Embryonic facial prominence (tissue), 1 donor: Measurements from ENCODE around the gene OCSTAMP.

ENCODE experiments used
- DNase-seq: peaks from one replicate; pipeline ENCODE4 v3.0.0-alpha.2; 2016; ENCODE audit errors: extremely low spot score

Gene OCSTAMP, protein sequence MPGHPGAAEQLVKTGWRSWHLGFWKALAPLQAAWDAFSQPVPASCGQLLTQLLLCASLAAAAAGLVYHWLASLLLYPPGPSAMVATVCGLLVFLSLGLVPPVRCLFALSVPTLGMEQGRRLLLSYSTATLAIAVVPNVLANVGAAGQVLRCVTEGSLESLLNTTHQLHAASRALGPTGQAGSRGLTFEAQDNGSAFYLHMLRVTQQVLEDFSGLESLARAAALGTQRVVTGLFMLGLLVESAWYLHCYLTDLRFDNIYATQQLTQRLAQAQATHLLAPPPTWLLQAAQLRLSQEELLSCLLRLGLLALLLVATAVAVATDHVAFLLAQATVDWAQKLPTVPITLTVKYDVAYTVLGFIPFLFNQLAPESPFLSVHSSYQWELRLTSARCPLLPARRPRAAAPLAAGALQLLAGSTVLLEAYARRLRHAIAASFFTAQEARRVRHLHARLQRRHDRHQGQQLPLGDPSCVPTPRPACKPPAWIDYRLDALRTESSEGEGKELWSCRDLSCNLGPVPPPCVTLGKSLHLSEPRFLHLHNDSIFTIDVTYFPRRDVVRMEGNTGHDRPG

DNA sequence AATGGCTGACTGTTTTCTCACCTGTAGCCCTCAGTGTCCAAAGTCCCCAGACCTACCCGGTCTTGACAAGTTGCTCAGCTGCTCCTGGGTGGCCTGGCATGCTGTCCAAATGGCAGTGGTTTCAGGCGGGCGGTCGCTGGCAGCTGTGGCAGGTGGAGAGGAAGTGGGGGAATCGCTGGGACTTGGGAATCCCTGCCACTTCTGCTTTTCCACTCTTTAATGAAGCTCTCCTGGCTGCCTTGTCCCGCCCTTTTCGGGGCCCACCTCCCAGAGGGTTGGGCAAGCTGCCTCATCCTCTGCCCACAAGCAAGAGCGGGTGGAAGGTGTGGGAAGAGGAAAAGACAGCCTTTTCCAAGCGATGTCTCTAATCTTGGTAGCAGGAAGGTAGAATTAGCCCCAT lies at the start of gene OCSTAMP:
OCSTAMP (minus strand) TSS at position 194 of the 400 bp plus-strand sequence; CDS start at position 100, 94 bp downstream.
- DNase-seq, result no peak

DNA sequence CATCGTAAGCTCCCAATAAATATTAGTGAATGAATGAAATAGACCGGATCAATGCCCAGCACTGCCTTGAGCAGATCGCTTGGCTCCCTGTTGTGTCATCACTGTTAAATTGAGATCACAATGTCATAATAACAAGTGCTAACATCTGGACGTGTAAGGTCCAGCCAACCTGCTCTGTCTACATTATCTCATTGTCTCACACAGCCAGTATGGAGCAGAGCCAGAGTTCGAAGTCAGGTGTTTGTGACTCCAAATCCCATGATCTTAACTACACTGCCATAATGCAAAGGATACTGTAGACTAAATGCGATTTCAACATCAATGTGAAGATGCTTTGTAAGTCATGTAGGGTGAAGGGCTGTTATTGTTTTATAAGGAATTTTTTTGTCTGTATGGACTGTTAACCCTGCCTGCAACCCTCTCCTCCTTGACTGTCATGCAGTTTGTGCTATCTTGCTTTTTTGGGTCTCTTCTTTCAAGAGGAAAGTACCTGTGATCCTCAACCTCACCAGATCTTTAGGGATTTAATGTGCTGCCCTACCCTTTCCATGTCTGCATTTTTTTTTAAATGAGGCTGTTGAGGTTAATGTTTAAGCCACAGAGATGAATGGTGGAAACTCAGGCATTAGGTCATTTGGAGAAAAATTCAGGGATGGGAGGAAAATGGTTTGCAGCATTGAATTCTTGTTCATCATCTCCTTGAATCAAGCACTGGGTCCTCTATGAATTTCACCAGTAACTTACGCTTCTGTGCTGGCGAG lies 49.0 kb upstream of the OCSTAMP start:
- no peak for DNase-seq

DNA sequence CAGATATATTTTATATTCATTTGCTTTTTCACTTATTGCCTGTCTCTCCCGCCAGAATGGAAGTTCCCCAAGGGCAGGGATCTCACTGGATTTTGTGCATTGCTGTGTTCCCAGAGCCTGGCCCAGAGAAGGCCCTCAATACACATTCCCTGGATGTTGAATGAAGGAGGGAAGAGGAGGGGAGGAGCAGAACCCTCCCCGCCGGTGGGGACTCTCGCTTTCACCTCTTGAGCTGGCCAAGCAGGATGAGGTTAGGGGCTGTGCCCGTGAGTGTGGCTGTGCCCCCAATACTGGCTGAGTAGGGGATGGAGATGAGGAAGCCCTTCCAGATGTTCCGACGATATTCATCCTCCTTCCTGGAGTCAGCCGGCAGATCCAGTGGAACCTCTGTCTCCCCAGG lies 45.5 kb upstream of the OCSTAMP start:
- no peak for DNase-seq

GRCh38 chr20:46594725-46595124 lies 44.3 kb upstream of the OCSTAMP start:
- DNase-seq, result no peak

- no peak for DNase-seq
These were observed 42.3 kb upstream of the OCSTAMP start for GRCh38 chr20:46592580-46593362.

DNA sequence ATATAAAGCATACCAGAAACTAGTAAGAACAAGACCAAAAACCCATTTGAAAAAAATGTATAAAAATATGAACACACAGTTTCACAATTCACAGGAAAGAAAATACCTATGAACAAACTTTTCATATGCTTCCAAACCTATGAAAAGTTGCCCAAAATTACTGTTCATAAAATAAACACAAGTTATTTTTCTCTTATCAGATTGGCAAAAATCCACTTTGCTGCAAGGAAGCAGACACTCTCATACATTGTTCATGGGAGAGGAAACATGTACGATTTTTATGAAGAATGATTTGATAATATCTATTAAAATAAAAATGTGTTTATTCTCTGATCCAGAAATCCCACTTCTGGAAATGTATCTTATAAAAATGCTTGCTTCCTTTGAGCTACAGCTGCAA lies 40.0 kb upstream of the OCSTAMP start:
- no peak for DNase-seq

DNA sequence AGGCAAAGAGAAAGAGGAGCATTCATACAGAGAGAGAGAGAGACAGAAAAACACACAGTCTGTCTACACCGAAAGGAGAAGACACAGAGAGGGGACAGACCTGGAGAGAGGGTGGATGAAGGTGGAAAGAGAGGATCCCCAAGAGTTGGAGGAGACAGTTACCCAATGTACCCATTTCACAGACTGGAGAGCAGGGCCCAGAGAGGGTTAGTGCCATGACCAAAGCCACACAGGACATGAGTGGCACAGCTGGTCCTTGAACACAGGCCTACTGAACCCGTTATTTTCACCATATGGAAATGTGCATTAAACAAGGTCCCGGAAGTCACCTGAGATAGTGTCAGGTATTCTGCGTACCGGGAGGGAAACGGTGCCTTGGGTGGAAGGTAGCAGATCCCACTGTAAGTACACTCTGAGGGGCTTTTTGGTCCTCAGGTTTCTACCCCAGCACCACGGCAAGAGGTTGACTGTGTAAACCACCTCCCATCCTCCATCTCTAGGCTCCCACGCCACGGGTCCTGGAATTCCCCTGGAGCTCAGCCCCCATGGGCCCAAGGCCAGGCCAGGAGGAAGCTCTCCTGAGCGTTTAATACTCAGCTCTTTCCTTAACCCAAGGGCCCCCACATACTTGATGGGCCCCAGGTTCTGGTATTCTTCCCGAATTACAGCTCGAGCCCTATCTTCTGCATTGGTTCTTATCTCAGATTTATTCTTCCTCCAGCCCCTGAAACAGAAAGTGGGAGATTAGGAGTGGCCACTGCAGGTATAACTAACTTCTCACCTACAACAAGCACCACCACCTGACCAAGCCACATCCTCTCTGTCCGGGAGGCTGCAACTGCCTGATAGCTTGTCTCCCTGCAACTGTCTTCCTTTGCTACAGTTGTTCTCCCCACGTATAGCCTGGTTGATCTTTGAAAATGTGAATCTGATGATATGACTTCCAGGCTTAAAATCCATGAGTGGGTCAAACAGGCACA lies 38.4 kb upstream of the OCSTAMP start:
- DNase-seq, result no peak

DNA sequence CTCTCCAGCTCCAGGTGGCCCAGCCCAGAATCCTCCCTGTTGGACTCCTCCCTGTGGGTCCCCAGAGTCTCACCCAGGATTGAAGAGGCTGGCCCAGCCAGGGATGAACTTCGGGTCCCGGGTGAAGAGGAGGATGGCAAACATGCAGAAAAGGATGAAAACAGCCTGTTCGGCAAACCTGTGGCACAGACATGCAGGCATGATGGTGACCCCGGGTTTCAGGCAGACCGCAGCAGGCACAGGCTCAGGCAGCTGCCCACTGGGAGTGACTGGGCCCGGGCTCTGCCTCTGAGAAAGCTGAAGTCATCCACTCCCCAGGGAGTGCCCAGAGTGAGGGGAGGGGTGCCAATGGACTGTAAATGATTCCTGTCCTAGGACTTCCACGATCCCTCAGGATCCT lies 37.5 kb upstream of the OCSTAMP start:
- no peak for DNase-seq

GRCh38 chr20:46586724-46587123 lies 36.3 kb upstream of the OCSTAMP start:
- no peak for DNase-seq

DNA sequence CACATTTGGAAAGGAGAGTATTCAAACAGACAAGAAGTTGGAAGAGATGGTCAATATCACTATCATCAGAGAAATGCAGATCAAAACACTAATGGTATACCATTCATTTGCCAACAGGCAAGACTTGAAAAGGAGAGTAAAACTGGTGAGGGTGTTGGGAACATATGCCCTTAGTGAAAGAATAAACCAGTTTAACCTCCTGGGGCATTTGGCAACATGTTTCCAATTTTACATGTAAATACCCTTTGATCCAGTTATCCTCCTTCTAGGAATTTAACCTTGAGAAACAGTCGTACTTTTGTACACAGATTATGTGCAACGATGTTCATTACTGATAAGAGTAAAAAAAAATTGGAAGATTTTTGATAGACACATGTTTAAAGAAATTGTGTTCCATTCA lies 34.1 kb upstream of the OCSTAMP start:
- DNase-seq, result no peak

- no peak for DNase-seq
These were observed 33.2 kb upstream of the OCSTAMP start for GRCh38 chr20:46583411-46584214.

- DNase-seq, result no peak
These were observed 32.2 kb upstream of the OCSTAMP start for GRCh38 chr20:46582648-46583047.

- no peak for DNase-seq
These were observed 30.9 kb upstream of the OCSTAMP start for GRCh38 chr20:46581391-46581790.

GRCh38 chr20:46580613-46581205 lies 30.3 kb upstream of the OCSTAMP start:
- DNase-seq, result no peak

GRCh38 chr20:46578745-46579144 lies 28.3 kb upstream of the OCSTAMP start:
- no peak for DNase-seq

DNA sequence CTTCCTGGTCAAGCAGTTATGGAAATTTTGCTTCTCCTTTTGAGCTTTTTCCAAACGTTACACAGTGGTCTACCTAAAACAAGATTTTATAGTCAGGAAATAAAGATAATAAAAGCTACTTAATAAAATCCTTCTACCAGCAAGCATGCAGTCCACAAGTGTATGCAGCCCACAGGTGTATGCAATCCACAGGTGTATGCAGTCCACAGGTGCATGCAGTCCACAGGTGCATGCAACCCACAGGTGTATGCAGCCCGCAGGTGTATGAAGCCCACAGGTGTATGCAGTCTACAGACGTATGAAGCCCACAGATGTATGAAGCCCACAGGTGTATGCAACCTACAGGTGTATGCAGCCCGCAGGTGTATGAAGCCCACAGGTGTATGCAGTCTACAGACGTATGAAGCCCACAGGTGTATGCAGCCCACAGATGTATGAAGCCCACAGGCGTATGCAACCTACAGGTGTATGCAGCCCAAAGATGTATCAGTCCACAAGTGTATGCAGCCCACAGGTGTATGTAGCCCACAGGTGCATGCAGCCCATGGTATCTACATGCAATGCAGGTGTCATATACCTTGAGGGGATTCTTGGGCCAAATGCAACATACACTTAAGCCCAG lies 26.4 kb upstream of the OCSTAMP start:
- no peak for DNase-seq

- no peak for DNase-seq
These were observed 25.5 kb upstream of the OCSTAMP start for GRCh38 chr20:46575937-46576461.

DNA sequence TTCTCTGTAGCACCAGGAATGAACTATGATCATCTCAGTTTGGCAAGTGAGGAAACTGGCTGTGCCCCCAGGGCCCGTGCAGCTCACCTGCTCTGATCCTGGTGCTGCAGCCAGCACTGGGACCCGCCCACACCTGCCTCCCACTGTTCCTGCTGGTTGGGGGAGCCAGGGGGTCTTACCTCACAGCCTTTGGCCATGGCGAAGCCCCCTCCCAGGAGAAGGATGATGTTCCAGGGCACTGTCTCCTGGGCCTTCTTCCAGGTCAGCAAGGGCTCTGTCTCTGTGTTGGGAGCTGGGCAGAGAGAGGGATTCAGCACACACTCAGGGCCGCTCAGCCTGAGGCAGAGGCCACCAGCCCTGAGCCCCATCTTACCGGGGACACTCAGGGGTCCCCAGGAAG lies 24.9 kb upstream of the OCSTAMP start:
- DNase-seq, result no peak
